GM18511 (cell line): Measurements from ENCODE around the gene PRELP.

Source experiments
- ATAC-seq: cut with Tn5 transposase; IDR thresholded peaks from one replicate; pipeline ENCODE4 v1.9.1; 2021; ENCODE audit warnings: mild to moderate bottlenecking, moderate library complexity; ENCODE audit not compliant: unreplicated experiment

PRELP gene

GRCh38 chr1:203476216-203476814 is 709 bp downstream of the PRELP start:
- ATAC-seq: no peak

DNA sequence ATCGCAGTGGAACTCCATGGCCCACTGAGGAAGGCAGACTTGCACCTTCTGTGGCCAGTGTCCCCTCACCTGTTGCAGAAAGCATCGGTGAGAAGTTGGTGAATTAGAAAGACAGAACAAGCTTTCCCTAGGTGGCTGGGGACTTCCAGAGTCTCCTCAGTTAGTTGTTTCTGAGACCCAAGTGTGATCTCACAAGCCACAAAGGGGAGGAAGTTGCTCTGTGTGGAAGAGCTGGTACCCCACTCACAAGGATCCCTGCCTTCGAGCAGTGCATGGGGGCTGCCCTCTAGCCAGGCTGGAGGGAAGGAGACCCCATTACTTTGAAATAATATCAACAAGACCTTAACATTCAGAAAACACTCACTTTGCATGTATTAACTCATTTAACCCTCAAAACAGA is 2.1 kb downstream of the PRELP start:
- ATAC-seq: no peak

- ATAC-seq: no peak
Measured at GRCh38 chr1:203478231-203478630, 2.6 kb downstream of the PRELP start.

DNA sequence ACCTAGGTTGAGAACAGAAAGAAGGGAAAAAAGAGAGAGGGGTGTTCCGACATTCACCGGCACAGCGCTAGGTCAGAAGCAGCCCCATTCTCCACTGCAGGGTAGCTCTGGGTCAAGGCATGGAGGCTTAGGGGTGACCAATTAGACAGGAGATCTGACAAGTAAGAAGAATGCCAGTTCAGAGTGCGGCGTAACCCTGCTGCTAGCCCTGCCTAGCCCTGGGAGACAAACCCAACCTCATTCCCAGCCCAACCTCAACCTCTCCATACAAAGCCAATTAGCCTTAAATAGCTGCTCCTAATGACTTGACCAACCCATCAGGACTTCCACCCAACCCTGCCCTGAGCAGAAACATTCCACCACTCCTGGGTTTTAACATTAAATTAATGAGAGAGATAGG is 3.4 kb downstream of the PRELP start:
- no peak for ATAC-seq

GRCh38 chr1:203479646-203480045 is 4.0 kb downstream of the PRELP start:
- ATAC-seq: no peak

GRCh38 chr1:203480084-203480483 is 4.5 kb downstream of the PRELP start:
- ATAC-seq: no peak

DNA sequence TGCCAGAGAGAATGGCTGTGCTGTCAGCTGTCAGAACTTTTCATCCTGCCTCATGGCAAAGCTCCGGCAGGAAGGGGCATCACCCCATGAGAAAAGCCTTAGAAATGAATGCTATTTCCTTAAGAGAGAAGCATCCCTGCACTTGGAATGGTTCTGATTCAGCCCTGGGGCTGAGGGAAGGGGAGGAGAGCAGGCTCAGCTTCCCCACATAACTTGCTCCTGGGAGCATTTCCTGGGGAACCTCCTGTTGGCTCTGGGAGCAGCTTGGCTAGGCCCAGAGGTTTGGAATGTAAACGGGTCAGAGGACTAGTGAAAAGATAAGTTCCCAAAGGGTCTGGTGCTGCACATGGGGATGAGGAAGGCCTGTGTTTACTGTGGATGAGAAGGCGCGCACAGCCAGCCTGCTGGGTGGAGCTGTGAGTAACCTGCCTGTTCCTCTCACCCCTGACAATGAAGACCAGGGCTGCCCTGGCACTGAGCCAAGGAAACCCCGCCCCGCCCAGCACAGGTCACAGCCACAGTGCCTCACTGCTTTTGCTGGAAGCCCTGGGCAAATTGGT is 5.0 kb downstream of the PRELP start:
- ATAC-seq: no peak

DNA sequence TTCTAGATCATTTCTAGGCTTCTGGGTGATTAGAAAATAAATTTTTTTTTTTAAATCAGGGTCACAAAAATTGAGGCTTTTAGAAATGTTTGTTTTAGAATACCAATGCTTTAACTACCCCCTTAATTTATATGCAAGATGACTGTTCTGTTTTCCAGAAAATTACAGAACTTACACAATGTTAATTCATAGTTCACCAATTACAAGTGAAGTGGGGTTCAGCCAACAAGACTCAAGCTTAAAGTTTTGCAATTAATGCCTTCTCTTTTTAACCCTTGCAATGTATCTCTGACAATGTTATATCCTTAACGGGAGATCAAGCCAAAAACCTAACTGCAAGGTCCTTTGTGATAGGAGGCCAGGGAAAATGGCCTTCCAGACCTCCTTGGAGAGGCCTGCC is 5.6 kb downstream of the PRELP start:
- ATAC-seq: no peak

DNA sequence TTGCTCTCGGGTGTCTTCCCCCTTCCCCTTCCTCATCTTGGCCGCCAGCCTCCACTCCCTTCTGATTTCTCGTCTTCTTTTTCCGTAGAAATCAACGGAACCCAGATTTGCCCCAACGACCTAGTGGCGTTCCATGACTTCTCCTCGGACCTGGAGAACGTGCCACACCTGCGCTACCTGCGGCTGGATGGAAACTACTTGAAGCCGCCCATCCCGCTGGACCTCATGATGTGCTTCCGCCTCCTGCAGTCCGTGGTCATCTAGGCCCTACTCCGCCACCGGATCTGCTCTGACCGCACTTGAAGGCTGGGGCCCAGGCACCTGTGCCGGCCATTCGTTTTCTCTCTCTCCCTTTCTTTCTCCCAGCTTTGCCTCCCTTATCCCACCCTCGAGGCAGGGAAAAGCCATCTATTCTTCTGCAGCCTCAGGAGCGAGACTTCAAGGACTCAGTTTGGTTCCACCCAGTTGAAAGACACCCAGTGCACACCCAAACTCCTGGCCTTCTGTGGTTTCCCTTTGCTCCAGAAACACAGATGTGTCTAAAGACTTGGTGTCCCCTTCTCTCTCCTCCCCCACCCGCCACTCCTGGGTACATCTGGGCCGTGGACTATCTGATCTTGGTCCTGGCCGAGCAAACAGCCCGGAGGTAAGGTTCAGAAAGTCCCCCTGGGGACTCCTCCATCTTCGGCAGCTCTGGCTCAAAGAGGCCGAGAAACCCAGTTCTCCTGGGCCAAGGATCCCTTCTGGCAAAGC is 11.2 kb downstream of the PRELP start:
- no peak for ATAC-seq

GRCh38 chr1:203488539-203488938 is 12.9 kb downstream of the PRELP start:
- ATAC-seq: no peak

GRCh38 chr1:203490607-203491006 is 15.0 kb downstream of the PRELP start:
- no peak for ATAC-seq

DNA sequence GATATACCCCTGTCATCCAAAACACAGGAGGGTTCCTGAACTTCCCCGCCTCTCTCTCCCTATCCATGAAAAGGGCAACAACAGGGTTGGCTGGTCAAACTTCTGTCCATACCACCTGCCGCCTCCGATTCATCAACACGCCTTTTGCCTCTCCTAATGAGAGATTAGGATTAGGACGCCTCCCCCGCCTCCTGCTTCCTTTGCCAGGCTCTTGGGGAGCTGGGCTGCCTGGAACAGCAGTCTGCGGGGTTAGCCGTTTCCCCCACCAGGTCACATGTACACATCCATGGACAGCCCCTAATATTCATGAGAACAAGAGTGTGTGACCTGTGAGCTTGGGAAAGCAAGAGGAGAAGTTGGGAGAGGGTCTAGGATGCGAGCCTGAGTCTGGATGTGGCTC is 16.1 kb downstream of the PRELP start:
- no peak for ATAC-seq

DNA sequence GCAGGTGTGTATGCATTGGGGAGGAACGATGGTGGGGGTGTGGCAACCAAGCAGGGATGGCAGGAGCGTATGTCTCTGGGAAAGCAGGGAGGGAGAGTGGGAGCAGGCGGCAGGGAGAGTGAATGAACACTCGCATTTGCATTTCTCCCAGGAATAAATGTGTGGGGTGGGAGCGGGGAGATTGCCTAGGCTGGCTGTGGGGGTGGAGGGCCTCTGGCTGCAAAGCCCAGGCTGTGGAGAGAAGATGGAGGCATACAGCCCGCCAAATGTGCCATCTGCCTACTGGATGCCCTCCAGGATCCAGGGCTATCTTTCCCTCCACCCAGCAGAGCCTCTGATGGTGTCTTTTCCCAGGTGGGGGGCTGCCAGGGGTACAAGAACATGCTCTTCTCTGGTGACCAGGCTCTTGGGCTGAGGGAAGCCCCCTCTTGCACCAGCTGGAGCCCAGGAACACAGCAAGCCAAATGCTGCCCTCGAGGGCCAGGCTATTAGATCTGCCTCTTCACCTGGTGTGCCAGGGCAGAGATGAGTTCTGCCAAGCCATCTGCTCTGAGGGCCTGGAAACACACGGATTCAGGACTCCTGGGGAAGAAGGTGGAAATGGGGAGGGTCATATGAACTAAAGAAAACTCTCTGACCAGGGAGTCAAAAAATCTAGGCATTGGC is 16.6 kb downstream of the PRELP start:
- ATAC-seq: no peak

DNA sequence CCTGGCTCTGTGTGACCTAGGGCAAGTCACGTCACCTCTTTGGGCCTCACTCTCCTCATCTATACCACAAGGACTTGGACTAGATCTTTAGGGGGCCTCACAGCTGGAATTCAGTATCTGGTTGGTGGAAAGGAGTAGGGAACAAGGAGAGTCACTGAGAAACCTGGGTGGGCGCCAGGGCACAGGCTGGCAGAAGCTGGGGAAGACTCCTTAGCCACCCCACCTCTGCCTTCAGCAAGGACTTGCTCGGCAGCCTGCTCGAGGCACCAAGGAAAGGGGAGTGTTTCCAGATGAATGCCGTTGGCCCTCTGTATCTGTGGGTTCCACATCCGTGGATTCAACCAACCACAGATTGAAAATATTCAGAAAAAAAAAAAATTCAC is 17.1 kb downstream of the PRELP start:
- ATAC-seq: no peak

DNA sequence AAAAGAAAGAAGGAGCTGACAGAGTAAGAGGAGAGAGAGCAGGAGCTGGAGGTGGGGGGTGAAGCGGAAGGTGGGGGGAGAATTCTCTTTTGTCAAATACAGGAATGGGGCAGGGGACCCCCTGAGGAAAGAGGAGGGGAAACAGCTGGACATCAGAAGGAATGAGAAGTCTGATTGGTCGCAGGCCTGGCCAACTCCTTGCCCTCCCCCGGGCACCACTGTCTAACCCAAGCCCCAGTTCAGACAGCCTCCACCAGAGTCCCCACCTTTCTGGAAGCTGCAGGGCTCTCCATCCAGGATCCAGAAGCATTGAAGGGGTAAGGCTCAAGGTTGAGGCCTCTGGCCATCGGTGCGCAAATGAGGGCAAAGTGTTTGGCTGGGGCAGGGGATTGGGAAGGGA is 18.3 kb downstream of the PRELP start, which contains the start of gene OPTC:
Gene OPTC (plus strand): TSS at position 253 of the 400 bp plus-strand sequence. CDS start 1,853 bp downstream, outside the sequence.
- ATAC-seq: no peak

DNA sequence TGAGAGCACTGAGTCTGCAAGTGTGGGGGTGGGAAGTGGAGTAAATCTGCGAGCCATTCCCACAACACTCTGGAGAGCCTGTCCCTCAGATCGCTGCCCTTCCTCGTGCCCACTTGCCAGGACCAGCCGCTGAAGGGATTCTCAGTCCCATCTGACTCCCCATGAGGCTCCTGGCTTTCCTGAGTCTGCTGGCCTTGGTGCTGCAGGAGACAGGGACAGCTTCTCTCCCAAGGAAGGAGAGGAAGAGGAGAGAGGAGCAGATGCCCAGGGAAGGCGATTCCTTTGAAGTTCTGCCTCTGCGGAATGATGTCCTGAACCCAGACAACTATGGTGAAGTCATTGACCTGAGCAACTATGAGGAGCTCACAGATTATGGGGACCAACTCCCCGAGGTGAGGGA is 20.2 kb downstream of the PRELP start:
- no peak for ATAC-seq

DNA sequence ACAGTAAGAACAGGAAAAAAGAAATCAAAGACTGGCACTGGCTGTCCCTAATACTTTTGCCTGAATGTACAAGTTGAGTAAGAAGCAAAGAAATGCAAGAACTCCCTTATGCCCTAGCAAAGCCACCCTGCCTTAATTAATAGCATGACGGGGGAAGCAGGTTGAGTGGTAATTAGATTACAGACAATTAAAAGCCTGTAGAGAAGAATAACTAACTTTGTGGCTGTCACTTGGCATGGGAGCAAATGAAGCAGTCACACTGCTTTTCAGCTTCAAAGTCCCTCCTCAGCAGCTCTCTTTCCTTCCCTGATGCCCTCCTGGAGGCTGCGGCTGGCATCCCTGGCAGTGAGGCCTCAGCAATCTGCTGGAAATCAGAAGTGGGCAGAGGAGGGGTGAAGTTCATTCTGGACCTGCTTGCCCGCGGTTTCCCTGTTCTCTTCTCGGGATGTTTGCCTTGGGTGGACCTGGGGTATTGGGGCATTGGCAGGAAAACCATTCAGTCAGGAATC is 21.7 kb downstream of the PRELP start:
- ATAC-seq: no peak

DNA sequence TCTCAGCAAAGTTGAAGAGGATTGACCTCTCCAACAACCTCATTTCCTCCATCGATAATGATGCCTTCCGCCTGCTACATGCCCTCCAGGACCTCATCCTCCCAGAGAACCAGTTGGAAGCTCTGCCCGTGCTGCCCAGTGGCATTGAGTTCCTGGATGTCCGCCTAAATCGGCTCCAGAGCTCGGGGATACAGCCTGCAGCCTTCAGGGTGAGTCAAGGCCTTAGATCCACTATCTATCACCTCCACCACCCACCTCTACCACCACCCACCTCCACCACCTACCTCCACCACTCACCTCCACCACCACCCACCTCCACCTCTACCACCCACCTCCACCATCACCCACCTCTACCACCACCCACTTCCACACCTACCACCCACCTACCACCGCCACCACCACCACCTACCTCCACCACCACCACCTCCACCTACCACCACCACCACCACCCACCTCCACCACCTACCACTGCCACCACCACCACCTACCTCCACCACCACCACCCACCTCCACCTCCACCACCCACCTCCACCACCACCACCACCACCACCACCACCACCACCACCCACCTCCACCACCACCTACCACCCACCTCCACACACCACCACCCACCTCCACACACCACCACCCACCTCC is 24.2 kb downstream of the PRELP start:
- ATAC-seq: no peak

GRCh38 chr1:203500279-203500678 is 24.7 kb downstream of the PRELP start:
- no peak for ATAC-seq

- no peak for ATAC-seq
Measured at GRCh38 chr1:203503836-203504235, 28.2 kb downstream of the PRELP start.
